Astrocyte (in vitro differentiated cells and primary cell): ENCODE data around the gene ABLIM2. TPM values are rescaled to one million over a fixed set of nuclear protein-coding genes. Genes with fewer than 3 reads are reported as not detected.

Experiments
- DNase-seq: peaks from one replicate; pipeline ENCODE4 v3.0.0-alpha.2; 2010; ENCODE audit warnings: low read depth
- FAIRE-seq: peaks from 2 replicates; lab custom pipeline; 2011; peaks lifted over from hg19 to GRCh38; lab: Jason Lieb, UNC
- H2AFZ ChIP-seq: 2 replicates; pipeline ENCODE4 v1.6.0; 2012; ENCODE audit warnings: low read depth, low read length, inconsistent platforms
- H3K27ac ChIP-seq: 2 replicates; pipeline ENCODE4 v1.5.1; 2011; ENCODE audit warnings: low read depth, low read length, inconsistent platforms
- H3K27me3 ChIP-seq: 2 replicates; pipeline ENCODE4 v1.6.0; 2011; ENCODE audit warnings: low read length, inconsistent platforms; ENCODE audit not compliant: insufficient read depth
- H3K36me3 ChIP-seq: 2 replicates; pipeline ENCODE4 v1.5.1; 2011; ENCODE audit warnings: low read length, inconsistent platforms; ENCODE audit not compliant: insufficient read depth
- H3K4me1 ChIP-seq: 2 replicates; pipeline ENCODE4 v1.5.1; 2011; ENCODE audit warnings: low read length, inconsistent platforms; ENCODE audit not compliant: insufficient read depth
- H3K4me2 ChIP-seq: 2 replicates; pipeline ENCODE4 v1.6.0; 2012; ENCODE audit warnings: low read length, inconsistent platforms
- H3K4me3 ChIP-seq: 2 replicates; pipeline ENCODE4 v1.5.1; 2011; ENCODE audit warnings: low read depth, mild to moderate bottlenecking, low read length, inconsistent platforms; ENCODE audit not compliant: insufficient read depth
- H3K79me2 ChIP-seq: 2 replicates; pipeline ENCODE4 v1.6.0; 2012; ENCODE audit warnings: mild to moderate bottlenecking, low read length, inconsistent platforms; ENCODE audit not compliant: insufficient read depth
- H3K9ac ChIP-seq: 2 replicates; pipeline ENCODE4 v1.6.0; 2012; ENCODE audit warnings: mild to moderate bottlenecking, low read length, inconsistent platforms
- H3K9me3 ChIP-seq: 2 replicates; pipeline ENCODE4 v1.5.1; 2012; ENCODE audit warnings: low read depth, mild to moderate bottlenecking, low read length, inconsistent platforms; ENCODE audit not compliant: insufficient read depth
- H4K20me1 ChIP-seq: 2 replicates; pipeline ENCODE4 v1.6.0; 2012; ENCODE audit warnings: low read length, inconsistent platforms; ENCODE audit not compliant: insufficient read depth
- H3K27ac Mint-ChIP-seq: one replicate; pipeline ENCODE4 v1.8.0; 2021; ENCODE audit warnings: mild to moderate bottlenecking, mixed read lengths; ENCODE audit not compliant: unreplicated experiment
- H3K27me3 Mint-ChIP-seq: one replicate; pipeline ENCODE4 v1.8.0; 2021; ENCODE audit warnings: low read depth, mixed read lengths; ENCODE audit not compliant: unreplicated experiment
- H3K36me3 Mint-ChIP-seq: one replicate; pipeline ENCODE4 v1.8.0; 2021; ENCODE audit warnings: low read depth, mixed read lengths; ENCODE audit not compliant: unreplicated experiment
- H3K4me1 Mint-ChIP-seq: one replicate; pipeline ENCODE4 v1.8.0; 2021; ENCODE audit warnings: low read depth, mixed read lengths; ENCODE audit not compliant: unreplicated experiment
- H3K4me3 Mint-ChIP-seq: one replicate; pipeline ENCODE4 v1.8.0; 2021; ENCODE audit warnings: mild to moderate bottlenecking, moderate library complexity, mixed read lengths; ENCODE audit not compliant: unreplicated experiment
- H3K9me3 Mint-ChIP-seq: one replicate; pipeline ENCODE4 v1.8.0; 2021; ENCODE audit warnings: mild to moderate bottlenecking, mixed read lengths; ENCODE audit not compliant: unreplicated experiment
- EZH2 ChIP-seq: IDR thresholded peaks from 2 replicates; pipeline ENCODE4 v1.6.1; 2012; ENCODE audit warnings: mild to moderate bottlenecking, low read length, inconsistent platforms; ENCODE audit not compliant: insufficient read depth
- total RNA-seq: library from RNA; stranded (reverse); gene quantifications from 2 replicates; pipeline ENCODE4 v1.2.1, GENCODE V29; 2021
- TF ChIP-seq, protein P1 (sequence below): IDR thresholded peaks from 2 replicates; pipeline ENCODE4 v1.5.1; 2011; ENCODE audit warnings: low read depth, mild to moderate bottlenecking, inconsistent platforms, low read length, moderate library complexity; ENCODE audit not compliant: insufficient read depth

Gene ABLIM2
- total RNA-seq, 1 donor from 2014 or later: 0.50 TPM

DNA sequence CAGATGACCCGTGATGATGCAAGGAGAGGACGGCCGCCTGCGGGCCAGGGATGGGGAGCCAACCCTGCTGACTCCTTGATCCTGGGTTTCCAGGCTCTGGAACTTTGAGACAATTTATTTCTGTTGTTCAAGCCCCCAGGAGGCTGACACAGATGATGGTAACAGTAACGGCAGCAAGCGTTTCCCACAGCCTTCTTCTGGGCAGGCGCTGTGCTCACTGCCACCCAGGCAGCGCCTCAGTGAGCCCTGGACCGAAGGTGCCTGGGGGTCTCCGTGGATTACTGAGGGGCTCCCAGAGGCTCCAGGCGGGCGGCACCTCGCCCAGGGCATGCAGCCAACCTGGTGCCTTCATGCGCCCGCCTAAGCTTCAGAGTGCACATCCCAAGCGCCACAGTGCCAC lies 115.0 kb downstream of the ABLIM2 start:
- no peak overlapping the region for H3K9ac ChIP-seq
- H3K4me2 ChIP-seq: no peak overlapping the region
- H3K79me2 ChIP-seq: no peaks in the 10 kb centered on the region
- peaks cover 44% of the 10 kb centered on the region for H3K27me3 ChIP-seq
- H3K4me3 ChIP-seq: no peak overlapping the region
- no peak overlapping the region for H2AFZ ChIP-seq
- no peaks in the 10 kb centered on the region for H3K9me3 ChIP-seq
- H4K20me1 ChIP-seq: no peaks in the 10 kb centered on the region
- Mint-ChIP-seq H3K9me3 (no peaks in the 10 kb centered on the region), H3K27me3 (peaks cover 62% of the 10 kb centered on the region), H3K4me1 (no peaks in the 10 kb centered on the region), H3K4me3 (no peak overlapping the region), H3K36me3 (peaks cover 3% of the 10 kb centered on the region), H3K27ac (no peak overlapping the region)
- H3K27ac ChIP-seq: no peak overlapping the region
- DNase-seq (no peak), FAIRE-seq (no peak)
- H3K4me1 ChIP-seq: no peaks in the 10 kb centered on the region
- TF ChIP-seq, protein P1, sequence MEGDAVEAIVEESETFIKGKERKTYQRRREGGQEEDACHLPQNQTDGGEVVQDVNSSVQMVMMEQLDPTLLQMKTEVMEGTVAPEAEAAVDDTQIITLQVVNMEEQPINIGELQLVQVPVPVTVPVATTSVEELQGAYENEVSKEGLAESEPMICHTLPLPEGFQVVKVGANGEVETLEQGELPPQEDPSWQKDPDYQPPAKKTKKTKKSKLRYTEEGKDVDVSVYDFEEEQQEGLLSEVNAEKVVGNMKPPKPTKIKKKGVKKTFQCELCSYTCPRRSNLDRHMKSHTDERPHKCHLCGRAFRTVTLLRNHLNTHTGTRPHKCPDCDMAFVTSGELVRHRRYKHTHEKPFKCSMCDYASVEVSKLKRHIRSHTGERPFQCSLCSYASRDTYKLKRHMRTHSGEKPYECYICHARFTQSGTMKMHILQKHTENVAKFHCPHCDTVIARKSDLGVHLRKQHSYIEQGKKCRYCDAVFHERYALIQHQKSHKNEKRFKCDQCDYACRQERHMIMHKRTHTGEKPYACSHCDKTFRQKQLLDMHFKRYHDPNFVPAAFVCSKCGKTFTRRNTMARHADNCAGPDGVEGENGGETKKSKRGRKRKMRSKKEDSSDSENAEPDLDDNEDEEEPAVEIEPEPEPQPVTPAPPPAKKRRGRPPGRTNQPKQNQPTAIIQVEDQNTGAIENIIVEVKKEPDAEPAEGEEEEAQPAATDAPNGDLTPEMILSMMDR: no peak
- TF ChIP-seq EZH2: no peak
- H3K36me3 ChIP-seq: no peaks in the 10 kb centered on the region

DNA sequence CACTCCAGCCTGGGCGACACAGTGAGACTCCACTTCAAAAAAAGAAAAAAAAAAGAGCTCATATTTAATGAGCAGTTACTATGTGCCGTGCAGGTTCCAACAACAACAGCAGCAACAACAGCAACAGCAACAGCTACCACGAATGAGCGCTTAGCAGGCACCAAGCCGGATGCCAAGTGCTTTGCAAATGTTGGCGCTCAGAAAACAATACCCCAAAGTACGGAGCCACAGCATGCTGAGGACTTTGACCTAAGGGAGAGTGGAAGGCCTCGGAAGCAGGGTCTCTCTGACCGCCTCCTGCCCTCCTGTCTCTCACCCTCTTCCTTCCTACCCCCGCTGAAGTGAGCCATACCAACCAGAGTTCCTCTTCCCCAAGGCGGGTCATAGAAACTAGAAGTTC lies 116.7 kb downstream of the ABLIM2 start:
- Mint-ChIP-seq H3K9me3 (no peaks in the 10 kb centered on the region), H3K27me3 (peaks cover 68% of the 10 kb centered on the region), H3K4me3 (no peak overlapping the region), H3K36me3 (peaks cover 3% of the 10 kb centered on the region), H3K27ac (no peak overlapping the region), H3K4me1 (no peaks in the 10 kb centered on the region)
- Histone ChIP-seq H3K27me3 (peaks cover 51% of the 10 kb centered on the region), H2AFZ (no peak overlapping the region), H3K27ac (no peak overlapping the region), H3K4me1 (no peaks in the 10 kb centered on the region), H3K79me2 (no peaks in the 10 kb centered on the region), H3K36me3 (no peaks in the 10 kb centered on the region), H3K4me2 (no peak overlapping the region), H3K9ac (no peak overlapping the region), H4K20me1 (peaks cover 6% of the 10 kb centered on the region), H3K9me3 (no peaks in the 10 kb centered on the region), H3K4me3 (no peak overlapping the region)
- DNase-seq (no peak), FAIRE-seq (no peak)
- TF ChIP-seq, protein P1: no peak
- TF ChIP-seq EZH2: no peak

DNA sequence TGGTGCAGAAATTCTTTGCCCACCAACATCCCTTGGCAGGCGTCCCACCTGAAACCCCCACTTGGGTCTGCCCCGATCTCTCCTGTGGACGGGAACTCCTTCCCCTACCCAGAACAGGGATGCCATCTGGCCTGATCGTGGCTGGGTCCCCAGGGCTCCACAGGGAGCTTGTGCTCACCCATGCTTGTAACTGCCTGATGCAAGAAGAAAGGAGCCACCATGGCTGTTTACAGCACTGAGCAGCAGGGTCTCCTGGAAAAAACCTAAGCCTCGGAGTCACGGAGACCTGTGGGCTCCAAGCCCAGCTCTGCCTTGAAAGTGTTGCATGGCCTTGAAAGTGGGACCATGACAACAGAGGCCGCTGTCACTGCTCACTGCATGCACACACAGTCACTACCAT lies 117.4 kb downstream of the ABLIM2 start:
- Mint-ChIP-seq H3K4me1 (no peaks in the 10 kb centered on the region), H3K4me3 (no peak overlapping the region), H3K27ac (no peak overlapping the region), H3K9me3 (no peaks in the 10 kb centered on the region), H3K36me3 (peaks cover 3% of the 10 kb centered on the region), H3K27me3 (peaks cover 66% of the 10 kb centered on the region)
- peaks cover 52% of the 10 kb centered on the region for H3K27me3 ChIP-seq
- H2AFZ ChIP-seq: no peak overlapping the region
- FAIRE-seq: no peak
- H3K36me3 ChIP-seq: no peaks in the 10 kb centered on the region
- TF ChIP-seq, protein P1: no peak
- no peak for TF ChIP-seq EZH2
- peaks cover 10% of the 10 kb centered on the region for H4K20me1 ChIP-seq
- H3K4me2 ChIP-seq: no peak overlapping the region
- no peaks in the 10 kb centered on the region for H3K79me2 ChIP-seq
- no peak for DNase-seq
- peaks cover under 1% of the 10 kb centered on the region for H3K4me1 ChIP-seq
- no peak overlapping the region for H3K4me3 ChIP-seq
- no peak overlapping the region for H3K27ac ChIP-seq
- H3K9ac ChIP-seq: no peak overlapping the region
- no peaks in the 10 kb centered on the region for H3K9me3 ChIP-seq
